IMR-90 (cell line): ENCODE results near the gene AUTS2. TPM values are rescaled to one million over a fixed set of nuclear protein-coding genes. Genes with fewer than 3 reads are reported as not detected.

ENCODE experiments used
- ATAC-seq: fragments of 200-7000 bp; cut with Tn5 transposase; 2 replicates; pipeline ENCODE4 v1.9.1; 2020; ENCODE audit warnings: low read depth, mild to moderate bottlenecking, moderate library complexity
- BruUV-seq: library from RNA; stranded (reverse); fragments of 400-500 nt; replicated peaks from 2 replicates; lab custom pipeline; 2021; lab: Mats Ljungman, UMichigan
- CTCF ChIA-PET: fragments of 300-600 bp; formaldehyde crosslinking; extraction: SDS; loops from one replicate; lab custom pipeline; 2021; ENCODE audit warnings: antibody characterized with exemption; lab: Yijun Ruan, JAX
- POLR2A ChIA-PET: fragments of 300-600 bp; sonication (Branson Sonifier 250); formaldehyde crosslinking; loops from one replicate; lab custom pipeline; 2022; ENCODE audit warnings: antibody characterized with exemption; ENCODE audit not compliant: unreplicated experiment; lab: Charles Lee
- DNase-seq: peaks from one replicate; pipeline ENCODE4 v3.0.0; 2013
- H2AFZ ChIP-seq: replicated peaks from 2 replicates; pipeline ENCODE3; 2013; ENCODE audit warnings: low read length, mild to moderate bottlenecking; ENCODE audit not compliant: poor library complexity
- H2AK5ac ChIP-seq: 2 replicates; pipeline ENCODE4 v1.6.1; 2013; ENCODE audit warnings: low read depth, low read length, inconsistent platforms
- H2AK9ac ChIP-seq: replicated peaks from 2 replicates; pipeline ENCODE3; 2013; ENCODE audit warnings: mild to moderate bottlenecking, low read depth, low read length, moderate library complexity; ENCODE audit not compliant: poor library complexity
- H2BK120ac ChIP-seq: 2 replicates; pipeline ENCODE4 v1.6.1; 2013; ENCODE audit warnings: low read depth, low read length, inconsistent platforms
- H2BK15ac ChIP-seq: 3 replicates; pipeline ENCODE4 v1.6.1; 2013; ENCODE audit warnings: low read depth, low read length, inconsistent platforms
- H2BK20ac ChIP-seq: 2 replicates; pipeline ENCODE4 v1.6.1; 2013; ENCODE audit warnings: low read depth, mild to moderate bottlenecking, inconsistent platforms, low read length, moderate library complexity
- H2BK5ac ChIP-seq: 2 replicates; pipeline ENCODE4 v1.6.1; 2013; ENCODE audit warnings: mild to moderate bottlenecking, low read depth, low read length, inconsistent platforms; ENCODE audit not compliant: poor library complexity, severe bottlenecking
- H3K14ac ChIP-seq: replicated peaks from 2 replicates; pipeline ENCODE4 v1.6.1; 2013; ENCODE audit warnings: low read depth, low read length, inconsistent platforms
- H3K18ac ChIP-seq: 2 replicates; pipeline ENCODE4 v1.6.1; 2013; ENCODE audit warnings: low read depth, low read length, control low read depth
- H3K23ac ChIP-seq: 2 replicates; pipeline ENCODE4 v1.6.1; 2013; ENCODE audit warnings: low read depth, low read length, inconsistent platforms
- H3K27ac ChIP-seq: 2 replicates; pipeline ENCODE4 v1.5.1; 2013; ENCODE audit warnings: mild to moderate bottlenecking, control low read depth, low read length; ENCODE audit not compliant: insufficient read depth
- H3K27me3 ChIP-seq: 2 replicates; pipeline ENCODE4 v1.6.1; 2013; ENCODE audit warnings: low read length; ENCODE audit not compliant: control insufficient read depth, insufficient read depth
- H3K36me3 ChIP-seq: 2 replicates; pipeline ENCODE4 v1.6.1; 2013; ENCODE audit warnings: low read length, mixed read lengths; ENCODE audit not compliant: control insufficient read depth, insufficient read depth
- H3K4ac ChIP-seq: 2 replicates; pipeline ENCODE4 v1.6.1; 2013; ENCODE audit warnings: low read depth, low read length, inconsistent platforms
- H3K4me1 ChIP-seq: 2 replicates; pipeline ENCODE4 v1.6.1; 2013; ENCODE audit warnings: low read length, mixed read lengths; ENCODE audit not compliant: control insufficient read depth, insufficient read depth
- H3K4me2 ChIP-seq: 2 replicates; pipeline ENCODE4 v1.6.1; 2013; ENCODE audit warnings: low read depth, mild to moderate bottlenecking, control low read depth, low read length, moderate library complexity
- H3K4me3 ChIP-seq: 2 replicates; pipeline ENCODE4 v1.5.1; 2013; ENCODE audit warnings: low read depth, mild to moderate bottlenecking, control low read depth, low read length, moderate library complexity; ENCODE audit not compliant: insufficient read depth
- H3K56ac ChIP-seq: 2 replicates; pipeline ENCODE4 v1.6.1; 2013; ENCODE audit warnings: low read length, inconsistent platforms; ENCODE audit not compliant: insufficient read depth; ENCODE audit errors: extremely low read depth
- H3K79me1 ChIP-seq, 2 experiments: 2 replicates each; pipeline ENCODE4 v1.6.1; 2013; ENCODE audit warnings: low read length in 2 of 2, inconsistent platforms in 1 of 2, low read depth in 1 of 2
- H3K9ac ChIP-seq: 2 replicates; pipeline ENCODE4 v1.6.1; 2013; ENCODE audit warnings: low read depth, low read length, control low read depth
- H3K9me1 ChIP-seq: 2 replicates; pipeline ENCODE4 v1.6.1; 2013; ENCODE audit warnings: low read length, inconsistent platforms; ENCODE audit not compliant: insufficient read depth
- H3K9me3 ChIP-seq: 2 replicates; pipeline ENCODE4 v1.6.1; 2013; ENCODE audit warnings: low read length; ENCODE audit not compliant: control insufficient read depth, insufficient read depth
- H4K20me1 ChIP-seq: 2 replicates; pipeline ENCODE4 v1.6.1; 2013; ENCODE audit warnings: low read length, inconsistent platforms; ENCODE audit not compliant: insufficient read depth
- H4K5ac ChIP-seq: 2 replicates; pipeline ENCODE4 v1.6.1; 2013; ENCODE audit warnings: mild to moderate bottlenecking, low read depth, low read length, control low read depth
- H4K8ac ChIP-seq, 2 experiments: 2 replicates each; pipeline ENCODE4 v1.6.1; 2013; ENCODE audit warnings: low read depth in 2 of 2, low read length in 2 of 2, control low read depth in 1 of 2, inconsistent platforms in 1 of 2
- H4K91ac ChIP-seq: 2 replicates; pipeline ENCODE4 v1.6.1; 2013; ENCODE audit warnings: low read depth, low read length, inconsistent platforms; ENCODE audit not compliant: insufficient read depth
- SMC3 ChIP-seq: fragments of 150-350 bp; IDR thresholded peaks from 2 replicates; pipeline ENCODE4 v1.6.1; 2016; ENCODE audit warnings: low read depth, mild to moderate bottlenecking, antibody characterized with exemption, low read length, moderate library complexity
- WGBS, 2 experiments: methylation state at CpG; one replicate each; pipeline versions ENCODE4 v1.1.5 to v1.1.7; 2013; ENCODE audit warnings: missing lambda C conversion rate in 2 of 2; ENCODE audit not compliant: insufficient read length in 1 of 2; ENCODE audit errors: extremely low coverage in 2 of 2; 5-methylcytosine and 5-hydroxymethylcytosine counted together
- dilution Hi-C: fragments of 300-500 bp; cut with HindIII; formaldehyde crosslinking; loops from one replicate; pipeline ENCODE4 v1.14.3; 2018; ENCODE audit warnings: low sequenced_read_pairs; ENCODE audit not compliant: unreplicated experiment
- in situ Hi-C: fragments of 300-500 bp; cut with MboI; formaldehyde crosslinking; loops from 3 replicates; pipeline ENCODE4 v1.14.3; 2019; ENCODE audit warnings: low sequenced_read_pairs, inconsistent platforms, mixed read lengths
- intact Hi-C: fragments of 100-400 bp; cut with micrococcal nuclease; formaldehyde crosslinking; loops from 2 replicates; pipeline ENCODE4 v1.10.0; 2022
- polyA plus RNA-seq, 3 experiments: library from polyadenylated mRNA; depleted of rRNA; stranded (reverse); fragments of >200 nt; gene quantifications; 2 replicates each; pipeline ENCODE4 v1.2.3, GENCODE V29; 2012; ENCODE audit warnings: low replicate concordance in 1 of 3
- total RNA-seq: library from RNA; depleted of rRNA; stranded (reverse); fragments of >200 nt; gene quantifications from 2 replicates; pipeline ENCODE4 v1.2.3, GENCODE V29; 2012
- TF ChIP-seq, protein P1 (sequence below): conservative IDR thresholded peaks from 2 replicates; pipeline ENCODE4 v1.5.1; 2012; ENCODE audit warnings: mild to moderate bottlenecking, low read depth, low read length, improper control_type of control experiment

AUTS2 gene
- total and polyA plus RNA-seq, 2 of the 4 experiments (the other 2 are of a cell fraction) = 0.90 to 3.0 TPM

DNA sequence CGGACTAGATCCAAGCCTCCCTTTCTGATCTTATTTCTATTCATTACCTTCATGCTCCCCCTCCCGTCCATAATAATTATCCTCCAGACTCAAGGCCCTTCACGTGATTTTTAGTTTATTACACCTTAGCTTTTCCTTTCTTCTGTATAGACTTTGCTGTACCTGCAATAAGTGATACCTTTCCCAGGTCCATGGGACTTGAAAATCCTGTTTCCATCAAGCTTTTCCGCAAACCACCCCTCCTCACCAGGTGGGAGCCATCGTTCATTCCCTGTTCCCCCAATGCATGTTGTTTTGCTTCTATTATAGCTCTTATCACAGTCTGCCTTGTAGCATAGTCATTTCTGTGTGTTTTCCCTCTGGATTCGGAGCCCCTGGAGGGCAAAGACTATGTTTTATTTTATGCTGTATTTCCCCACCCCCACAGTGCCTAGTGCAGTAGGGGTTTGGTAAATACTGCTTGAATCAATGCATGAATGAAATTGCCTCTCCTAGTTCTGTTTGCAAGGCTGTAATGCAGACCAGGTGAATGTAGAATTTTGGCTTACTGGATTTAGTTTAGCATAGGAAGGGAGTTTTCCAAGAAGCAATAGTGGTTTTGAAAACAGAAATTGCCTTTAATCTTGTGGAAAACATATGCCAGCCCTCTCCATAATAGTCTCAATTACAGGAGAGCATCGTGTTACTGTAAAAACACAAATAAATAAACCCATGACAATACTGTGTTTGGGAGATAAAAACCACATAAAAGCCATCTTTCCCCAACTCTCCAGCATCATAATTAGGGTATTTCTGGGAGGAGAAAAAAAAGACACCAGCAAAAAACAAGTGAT lies 213.4 kb downstream of the AUTS2 start:
- BruUV-seq = no TSS peak
- CTCF ChIA-PET = no interaction called here
- H2BK15ac ChIP-seq = no peak overlapping the region
- H3K18ac ChIP-seq = no peak overlapping the region
- no peak overlapping the region for H3K4me2 ChIP-seq
- H4K8ac ChIP-seq = no peak overlapping the region
- H2AK9ac ChIP-seq = no peak overlapping the region
- WGBS, 2 experiments = 60% methylated on average over 1 of the region's 7 CpGs; no CpG with 5 or more reads in 1 of the 2 experiments
- no peaks in the 10 kb centered on the region for H3K4me1 ChIP-seq
- H3K27me3 ChIP-seq = no peaks in the 10 kb centered on the region
- no peak overlapping the region for H4K5ac ChIP-seq
- no peak overlapping the region for H2BK20ac ChIP-seq
- no peaks in the 10 kb centered on the region for H3K79me1 ChIP-seq
- no peak overlapping the region for H3K9ac ChIP-seq
- TF ChIP-seq, protein P1, sequence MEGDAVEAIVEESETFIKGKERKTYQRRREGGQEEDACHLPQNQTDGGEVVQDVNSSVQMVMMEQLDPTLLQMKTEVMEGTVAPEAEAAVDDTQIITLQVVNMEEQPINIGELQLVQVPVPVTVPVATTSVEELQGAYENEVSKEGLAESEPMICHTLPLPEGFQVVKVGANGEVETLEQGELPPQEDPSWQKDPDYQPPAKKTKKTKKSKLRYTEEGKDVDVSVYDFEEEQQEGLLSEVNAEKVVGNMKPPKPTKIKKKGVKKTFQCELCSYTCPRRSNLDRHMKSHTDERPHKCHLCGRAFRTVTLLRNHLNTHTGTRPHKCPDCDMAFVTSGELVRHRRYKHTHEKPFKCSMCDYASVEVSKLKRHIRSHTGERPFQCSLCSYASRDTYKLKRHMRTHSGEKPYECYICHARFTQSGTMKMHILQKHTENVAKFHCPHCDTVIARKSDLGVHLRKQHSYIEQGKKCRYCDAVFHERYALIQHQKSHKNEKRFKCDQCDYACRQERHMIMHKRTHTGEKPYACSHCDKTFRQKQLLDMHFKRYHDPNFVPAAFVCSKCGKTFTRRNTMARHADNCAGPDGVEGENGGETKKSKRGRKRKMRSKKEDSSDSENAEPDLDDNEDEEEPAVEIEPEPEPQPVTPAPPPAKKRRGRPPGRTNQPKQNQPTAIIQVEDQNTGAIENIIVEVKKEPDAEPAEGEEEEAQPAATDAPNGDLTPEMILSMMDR = no peak
- TF ChIP-seq SMC3 = no peak
- H3K4me3 ChIP-seq = no peak overlapping the region
- no peak overlapping the region for H2BK120ac ChIP-seq
- H2AK5ac ChIP-seq = no peak overlapping the region
- no peak for ATAC-seq
- H2BK5ac ChIP-seq = no peak overlapping the region
- in situ Hi-C loops = no loop called here
- no peak overlapping the region for H3K56ac ChIP-seq
- no peak overlapping the region for H3K4ac ChIP-seq
- no peak overlapping the region for H3K14ac ChIP-seq
- H4K20me1 ChIP-seq = no peaks in the 10 kb centered on the region
- no peaks in the 10 kb centered on the region for H3K9me1 ChIP-seq
- POLR2A ChIA-PET = no interaction called here
- H3K36me3 ChIP-seq = no peaks in the 10 kb centered on the region
- H3K23ac ChIP-seq = no peak overlapping the region
- H3K9me3 ChIP-seq = no peaks in the 10 kb centered on the region; the same call in 1 of the 2 replicates
- H2AFZ ChIP-seq = no peak overlapping the region
- H4K91ac ChIP-seq = no peak overlapping the region
- dilution Hi-C loops = no loop called here
- DNase-seq = no peak
- intact Hi-C loops = no loop called here
- H3K27ac ChIP-seq = no peak overlapping the region
